ENCODE measurements around the gene LCN6.
A peak's percentile ranks its signal among the peaks of the same experiment; 100 is the strongest.
"Not testable (repeated sequence)": the region's sequence is repeated elsewhere in the genome, so short reads cannot be mapped to it uniquely, and the experiment has no call there.

The LCN6 gene

GRCh38 chr9:136773386-136774044 lies 25.2 kb upstream of the LCN6 start:
- no peak overlapping the region for H3K4me3 Mint-ChIP-seq
- peaks cover 6% of the 10 kb centered on the region for H3K9me3 Mint-ChIP-seq
- H3K36me3 Mint-ChIP-seq (ENCODE audit: low read depth), result no peaks in the 10 kb centered on the region

GRCh38 chr9:136771907-136772415 lies 23.6 kb upstream of the LCN6 start:
- H3K27ac Mint-ChIP-seq, result no peak overlapping the region
- no peak overlapping the region for H3K4me3 Mint-ChIP-seq
- no peaks in the 10 kb centered on the region for H3K36me3 Mint-ChIP-seq (ENCODE audit: low read depth)
- H3K4me1 Mint-ChIP-seq, result peaks cover 4% of the 10 kb centered on the region
- no peaks in the 10 kb centered on the region for H3K9me3 Mint-ChIP-seq
- H3K27me3 Mint-ChIP-seq (ENCODE audit: low read depth), result peaks cover 20% of the 10 kb centered on the region
- no peak for TF ChIP-seq CTCF (IDR thresholded peaks at IDR 0.05; ENCODE audit: unreplicated experiment in 3 of 3)

More at GRCh38 chr9:136773386-136774044, 25.2 kb upstream of the LCN6 start:
- no peak for TF ChIP-seq CTCF (IDR thresholded peaks at IDR 0.05; ENCODE audit: unreplicated experiment in 3 of 3)
- H3K27ac Mint-ChIP-seq, result no peak overlapping the region
- peaks cover 13% of the 10 kb centered on the region for H3K4me1 Mint-ChIP-seq
- peaks cover 22% of the 10 kb centered on the region for H3K27me3 Mint-ChIP-seq (ENCODE audit: low read depth)

GRCh38 chr9:136769710-136770191 lies 21.4 kb upstream of the LCN6 start:
- no peak overlapping the region for H3K27ac Mint-ChIP-seq
- peaks cover 6% of the 10 kb centered on the region for H3K4me1 Mint-ChIP-seq
- H3K9me3 Mint-ChIP-seq, result no peaks in the 10 kb centered on the region
- peak; percentile 18 to 39 (median 26) for TF ChIP-seq CTCF (IDR thresholded peaks at IDR 0.05; ENCODE audit: unreplicated experiment in 3 of 3)
- H3K4me3 Mint-ChIP-seq, result peak overlapping the region in 1 of 3 experiments; percentile 44
- H3K36me3 Mint-ChIP-seq (ENCODE audit: low read depth), result no peaks in the 10 kb centered on the region
- peaks cover 20% of the 10 kb centered on the region for H3K27me3 Mint-ChIP-seq (ENCODE audit: low read depth)

- H3K36me3 Mint-ChIP-seq (ENCODE audit: low read depth); H3K9me3 Mint-ChIP-seq; H3K27ac Mint-ChIP-seq; H3K4me1 Mint-ChIP-seq: not testable (repeated sequence)
- Mint-ChIP-seq H3K4me3 (peak overlapping the region in 1 of 3 experiments; percentile 17), H3K27me3 (ENCODE audit: low read depth) (peaks cover 17% of the 10 kb centered on the region)
- TF ChIP-seq CTCF (IDR thresholded peaks at IDR 0.05; ENCODE audit: unreplicated experiment in 3 of 3), result peak; percentile 44 to 65 (median 59)
Measured at GRCh38 chr9:136766410-136767120, 18.2 kb upstream of the LCN6 start.

GRCh38 chr9:136765745-136766409 lies 17.6 kb upstream of the LCN6 start:
- H3K4me1 Mint-ChIP-seq; H3K4me3 Mint-ChIP-seq; H3K36me3 Mint-ChIP-seq (ENCODE audit: low read depth); H3K9me3 Mint-ChIP-seq; H3K27ac Mint-ChIP-seq: not testable (repeated sequence)
- peaks cover 14% of the 10 kb centered on the region for H3K27me3 Mint-ChIP-seq (ENCODE audit: low read depth)

- Mint-ChIP-seq H3K9me3 (no peaks in the 10 kb centered on the region), H3K36me3 (ENCODE audit: low read depth) (no peaks in the 10 kb centered on the region), H3K27me3 (ENCODE audit: low read depth) (peaks cover 18% of the 10 kb centered on the region)
Measured at GRCh38 chr9:136765041-136765440, 16.7 kb upstream of the LCN6 start.

More at GRCh38 chr9:136765041-136765440, 16.7 kb upstream of the LCN6 start:
- H3K27ac Mint-ChIP-seq, result no peak overlapping the region
- no peak overlapping the region for H3K4me3 Mint-ChIP-seq
- TF ChIP-seq CTCF (IDR thresholded peaks at IDR 0.05; ENCODE audit: unreplicated experiment in 3 of 3), result no peak
- peaks cover 11% of the 10 kb centered on the region for H3K4me1 Mint-ChIP-seq
